Measurements from ENCODE around the gene PPP1R13B. TPM values are rescaled to one million over a fixed set of nuclear protein-coding genes. Genes with fewer than 3 reads are reported as not detected.
A peak's percentile ranks its signal among the peaks of the same experiment; 100 is the strongest.

The PPP1R13B gene
- total and polyA plus RNA-seq, 11 donors: 27.5 to 96.2 (median 75.4) TPM

DNA sequence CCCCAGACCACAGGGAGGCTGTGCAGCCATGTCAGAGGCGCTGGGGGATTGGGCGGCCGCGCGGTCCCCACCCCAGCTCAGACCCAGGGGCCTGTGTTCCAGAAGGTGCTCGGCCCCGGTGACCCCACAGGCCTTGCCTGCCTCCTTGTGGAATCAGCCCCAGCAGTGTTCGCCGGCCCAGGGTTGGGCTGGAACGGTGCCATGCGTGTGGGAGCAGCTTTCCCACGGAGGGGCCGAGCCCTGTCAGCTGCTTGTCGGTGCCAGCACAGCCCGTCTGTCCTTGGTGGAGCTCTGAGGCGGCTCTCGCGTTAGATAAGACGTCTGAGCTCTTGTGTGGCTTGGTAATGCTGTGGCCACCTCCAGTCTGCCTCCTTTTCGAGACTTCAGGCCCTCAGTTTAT is 123.3 kb downstream of the PPP1R13B start:
- 22 to 58% (median 41%) methylated on average over 9 to 20 of the region's 20 CpGs for WGBS, 4 donors
- DNase-seq (peak; percentile 68 to 89 (median 82)), ATAC-seq (peak; percentile 30 to 79 (median 71))
- no peaks in the 10 kb centered on the region for H3K9me3 ChIP-seq
- intact Hi-C loops (cut with DNase I): no loop called here
- peaks cover 2 to 50% (median 33%) of the 10 kb centered on the region in 12 donors for H3K4me1 ChIP-seq
- no peak overlapping the region for H3K4me3 ChIP-seq
- TF ChIP-seq CTCF (IDR thresholded peaks at IDR 0.05) (peak in 5 of 12 donors; percentile 13 to 45 (median 27)), POLR2A (IDR thresholded peaks at IDR 0.05) (no peak)
- no peaks in the 10 kb centered on the region for H3K27me3 ChIP-seq
- peak overlapping the region in 10 of 12 donors; percentile 35 to 81 (median 64) for H3K27ac ChIP-seq
- peaks cover 0 to 27% (median 16%) of the 10 kb centered on the region in 9 donors for H3K36me3 ChIP-seq

DNA sequence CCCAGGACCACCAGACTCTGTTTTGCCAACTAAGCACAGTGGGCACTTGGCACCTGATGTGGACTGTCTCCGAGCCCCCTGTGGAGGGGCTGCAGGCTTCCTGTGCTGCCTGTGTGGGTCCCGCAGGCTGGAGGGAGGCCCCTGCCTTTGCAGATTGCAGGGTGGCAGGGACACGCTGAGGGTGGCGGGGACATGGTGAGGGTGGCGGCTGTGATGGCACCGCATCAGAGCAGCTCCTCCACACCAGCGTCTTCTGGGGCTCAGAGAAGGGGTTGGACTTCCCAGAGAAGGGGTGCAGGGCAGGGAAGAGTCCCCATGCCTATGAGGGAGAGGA is 123.7 kb downstream of the PPP1R13B start:
- TF ChIP-seq CTCF (IDR thresholded peaks at IDR 0.05): no peak
- no peak for TF ChIP-seq POLR2A (IDR thresholded peaks at IDR 0.05)
- intact Hi-C loops (cut with DNase I): no loop called here
- peak in 2 of 4 donors; percentile 6 to 17 for ATAC-seq

DNA sequence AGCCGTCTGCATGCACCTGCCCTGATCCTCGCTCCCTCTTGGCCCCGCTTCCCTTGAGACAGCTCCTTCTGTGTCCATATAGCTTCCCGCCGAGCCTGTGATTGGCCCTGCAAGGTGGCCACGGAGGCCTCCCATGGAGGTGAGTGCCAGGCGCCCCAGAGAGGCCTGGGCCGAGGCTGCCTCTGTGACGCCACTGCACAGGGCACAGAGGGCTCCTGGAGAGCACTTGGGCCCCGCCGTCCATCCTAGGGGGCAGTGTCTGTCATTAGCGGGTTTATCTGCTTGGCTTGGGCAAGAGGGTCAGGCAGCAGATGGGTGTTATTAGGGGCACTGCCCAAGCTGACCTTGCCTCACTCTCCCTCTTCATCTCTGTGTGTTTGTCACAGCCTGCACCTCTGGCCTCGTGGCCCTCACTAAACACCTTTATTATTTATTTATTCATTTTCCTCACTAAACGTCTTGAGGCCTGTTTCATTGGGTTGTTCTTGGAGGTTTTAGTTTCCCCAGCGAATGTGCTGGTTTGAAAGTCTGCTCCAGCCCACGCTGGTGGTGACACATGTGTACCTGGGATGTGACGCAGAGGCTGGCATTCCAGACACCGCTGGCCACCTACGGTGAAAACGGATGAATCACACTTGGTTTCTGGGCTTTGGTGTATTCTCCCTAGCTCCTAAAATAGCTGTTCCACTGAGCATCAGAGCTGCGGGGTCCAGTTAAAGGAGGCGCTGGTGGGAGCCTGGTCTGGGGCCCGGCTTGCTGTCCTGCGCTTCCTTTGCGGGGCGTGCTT is 125.8 kb downstream of the PPP1R13B start:
- Histone ChIP-seq H3K27ac (peak overlapping the region in 2 of 12 donors; percentile 3 to 32), H3K27me3 (no peaks in the 10 kb centered on the region), H3K36me3 (peaks cover 0 to 8% (median 0%) of the 10 kb centered on the region in 9 donors), H3K9me3 (no peaks in the 10 kb centered on the region), H3K4me1 (peaks cover 2 to 71% (median 47%) of the 10 kb centered on the region in 12 donors), H3K4me3 (no peak overlapping the region)
- 81 to 86% (median 83%) methylated on average over 26 of the region's 26 CpGs for WGBS, 4 donors
- TF ChIP-seq POLR2A (IDR thresholded peaks at IDR 0.05): no peak
- TF ChIP-seq CTCF (IDR thresholded peaks at IDR 0.05): no peak
- peak in 1 of 4 donors; percentile 7 for ATAC-seq
- intact Hi-C loops (cut with DNase I): no loop called here
- no peak for DNase-seq

More for the DNA sequence above, 123.7 kb downstream of the PPP1R13B start:
- DNase-seq: no peak
- peaks cover 2 to 50% (median 34%) of the 10 kb centered on the region in 12 donors for H3K4me1 ChIP-seq
- 86 to 89% (median 87%) methylated on average over 7 of the region's 7 CpGs for WGBS, 4 donors
- no peak overlapping the region for H3K4me3 ChIP-seq
- peaks cover 0 to 23% (median 12%) of the 10 kb centered on the region in 9 donors for H3K36me3 ChIP-seq
- no peaks in the 10 kb centered on the region for H3K27me3 ChIP-seq
- H3K27ac ChIP-seq: peak overlapping the region in 9 of 12 donors; percentile 35 to 81 (median 66)
- no peaks in the 10 kb centered on the region for H3K9me3 ChIP-seq

DNA sequence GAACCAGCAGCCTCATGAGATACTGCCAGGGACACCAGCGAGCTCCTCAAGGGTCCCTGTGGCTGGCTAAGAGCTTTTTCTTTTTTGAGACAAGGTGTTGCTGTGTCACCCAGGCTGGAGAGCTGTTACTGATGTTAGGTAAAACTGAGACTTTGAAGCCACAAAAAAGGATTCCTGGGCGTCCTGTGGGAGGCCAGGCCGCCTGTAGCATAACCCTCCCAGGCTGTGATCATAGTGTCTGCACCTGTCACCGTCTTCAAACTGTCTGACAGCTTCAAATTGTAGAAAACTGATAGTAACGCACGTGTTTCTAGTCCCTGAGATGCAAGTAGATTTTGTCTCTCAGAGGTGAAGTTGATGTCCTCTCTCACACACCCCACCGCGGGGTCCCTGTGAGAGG is 127.6 kb downstream of the PPP1R13B start:
- no peak for ATAC-seq
- Histone ChIP-seq H3K36me3 (no peaks in the 10 kb centered on the region), H3K4me1 (peaks cover 2 to 68% (median 43%) of the 10 kb centered on the region in 12 donors), H3K27ac (no peak overlapping the region), H3K9me3 (no peaks in the 10 kb centered on the region), H3K27me3 (no peaks in the 10 kb centered on the region), H3K4me3 (no peak overlapping the region)
- TF ChIP-seq CTCF (IDR thresholded peaks at IDR 0.05) (no peak), POLR2A (IDR thresholded peaks at IDR 0.05) (no peak)
- no peak for DNase-seq
- WGBS, 4 donors: 73 to 84% (median 82%) methylated on average over 8 of the region's 8 CpGs
- intact Hi-C loops (cut with DNase I): loop anchor here in 3 of 10 donors (5.0 to 10.0 kb wide), 4 partner anchors 37 to 155 kb away; partner anchors contain the start of genes BAG5 (in 1 of the 3), COA8 (in 1 of the 3) and KLC1 (in 1 of the 3)

Measured in heart left ventricle (tissue), 16 donors.